NT2/D1 (cell line): ENCODE data around the gene SEMA3C.

Experiments
- DNase-seq: peaks from one replicate; pipeline ENCODE4 v3.0.0-alpha.2; 2011; ENCODE audit warnings: low read depth, low spot score
- H3K27me3 ChIP-seq: 2 replicates; pipeline ENCODE4 v1.6.0; 2011; ENCODE audit warnings: mild to moderate bottlenecking; ENCODE audit not compliant: insufficient read length, insufficient read depth
- H3K36me3 ChIP-seq: 2 replicates; pipeline ENCODE4 v1.6.1; 2011; ENCODE audit warnings: mild to moderate bottlenecking, low read length, mixed read lengths; ENCODE audit not compliant: insufficient read depth, insufficient read length
- H3K4me1 ChIP-seq: 2 replicates; pipeline ENCODE4 v1.5.1; 2011; ENCODE audit not compliant: insufficient read depth, insufficient read length
- H3K4me3 ChIP-seq: 2 replicates; pipeline ENCODE4 v1.5.1; 2011; ENCODE audit warnings: low read depth; ENCODE audit not compliant: insufficient read length
- H3K9ac ChIP-seq: 2 replicates; pipeline ENCODE4 v1.6.0; 2011; ENCODE audit warnings: low read depth; ENCODE audit not compliant: insufficient read length
- H3K9me3 ChIP-seq: 2 replicates; pipeline ENCODE4 v1.5.1; 2011; ENCODE audit warnings: mild to moderate bottlenecking, low read length; ENCODE audit not compliant: insufficient read depth
- SUZ12 ChIP-seq: IDR thresholded peaks from 2 replicates; pipeline ENCODE4 v1.6.1; 2011; ENCODE audit not compliant: insufficient read length, insufficient read depth; ENCODE audit errors: extremely low read depth
- YY1 ChIP-seq: IDR thresholded peaks from 2 replicates; pipeline ENCODE4 v1.6.1; 2011; ENCODE audit not compliant: insufficient read length, insufficient read depth
- ZNF274 ChIP-seq: IDR thresholded peaks from 2 replicates; pipeline ENCODE4 v1.6.1; 2011; ENCODE audit warnings: mild to moderate bottlenecking, low read depth, low read length

Gene SEMA3C

DNA sequence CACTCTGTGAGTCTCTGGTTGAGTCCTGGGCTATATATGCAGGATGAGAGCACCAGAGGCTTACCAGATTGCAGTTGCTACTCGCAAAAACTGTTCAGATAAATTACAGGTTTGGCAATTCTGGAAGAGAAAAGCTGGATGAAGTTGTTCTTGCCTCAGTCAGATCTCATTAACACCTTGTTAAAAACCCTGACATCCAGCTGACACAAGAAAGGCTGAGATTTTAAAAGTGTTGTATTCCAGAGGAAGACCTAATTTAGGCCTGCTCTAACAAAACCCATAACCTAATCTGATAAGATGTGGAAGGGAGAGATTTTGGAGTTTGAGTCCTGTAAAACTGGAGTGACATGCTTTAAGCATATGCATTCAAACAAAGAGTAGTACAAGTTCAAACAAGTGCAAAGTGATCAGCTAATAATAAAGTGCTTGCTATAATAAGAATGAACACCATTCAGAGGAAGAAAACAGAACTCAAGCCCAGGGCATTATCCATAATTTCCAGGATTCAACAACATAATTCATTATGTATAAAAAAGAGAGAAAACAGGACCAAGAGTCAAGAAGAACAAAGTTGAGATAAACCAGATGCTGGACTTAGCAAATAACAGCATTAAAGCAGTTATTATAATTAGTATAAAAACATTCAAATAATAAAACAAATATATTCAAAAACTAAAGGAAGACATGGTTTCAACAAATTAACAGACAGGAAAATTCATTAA is 144.9 kb downstream of the SEMA3C start:
- peaks cover 42% of the 10 kb centered on the region for H3K27me3 ChIP-seq
- H3K4me3 ChIP-seq, result no peak overlapping the region
- H3K36me3 ChIP-seq, result no peaks in the 10 kb centered on the region
- H3K4me1 ChIP-seq, result no peaks in the 10 kb centered on the region
- DNase-seq, result no peak
- TF ChIP-seq SUZ12 (no peak), YY1 (no peak), ZNF274 (no peak)
- H3K9me3 ChIP-seq, result no peaks in the 10 kb centered on the region
- no peak overlapping the region for H3K9ac ChIP-seq

GRCh38 chr7:80772347-80772993 is 146.4 kb downstream of the SEMA3C start:
- peak; percentile 33 for DNase-seq
- no peaks in the 10 kb centered on the region for H3K4me1 ChIP-seq

GRCh38 chr7:80771523-80771922 is 147.3 kb downstream of the SEMA3C start:
- Histone ChIP-seq H3K9me3 (no peaks in the 10 kb centered on the region), H3K36me3 (no peaks in the 10 kb centered on the region), H3K9ac (no peak overlapping the region), H3K4me1 (no peaks in the 10 kb centered on the region), H3K27me3 (peaks cover 42% of the 10 kb centered on the region), H3K4me3 (no peak overlapping the region)
- no peak for TF ChIP-seq YY1
- TF ChIP-seq SUZ12, result no peak
- no peak for TF ChIP-seq ZNF274
- DNase-seq, result no peak

More at GRCh38 chr7:80772347-80772993, 146.4 kb downstream of the SEMA3C start:
- Histone ChIP-seq H3K9ac (no peak overlapping the region), H3K4me3 (no peak overlapping the region), H3K27me3 (peaks cover 42% of the 10 kb centered on the region), H3K36me3 (no peaks in the 10 kb centered on the region), H3K9me3 (no peaks in the 10 kb centered on the region)
- TF ChIP-seq YY1, result no peak
- no peak for TF ChIP-seq ZNF274
- TF ChIP-seq SUZ12, result no peak

GRCh38 chr7:80770675-80771081 is 148.2 kb downstream of the SEMA3C start:
- DNase-seq, result no peak
- Histone ChIP-seq H3K27me3 (peaks cover 45% of the 10 kb centered on the region), H3K9me3 (no peaks in the 10 kb centered on the region), H3K4me1 (no peaks in the 10 kb centered on the region), H3K4me3 (no peak overlapping the region), H3K9ac (no peak overlapping the region), H3K36me3 (no peaks in the 10 kb centered on the region)
- no peak for TF ChIP-seq SUZ12
- no peak for TF ChIP-seq YY1
- TF ChIP-seq ZNF274, result no peak

- DNase-seq, result no peak
- no peak overlapping the region for H3K4me3 ChIP-seq
- H3K27me3 ChIP-seq, result peaks cover 42% of the 10 kb centered on the region
These were observed 148.8 kb downstream of the SEMA3C start for GRCh38 chr7:80770061-80770460.

DNA sequence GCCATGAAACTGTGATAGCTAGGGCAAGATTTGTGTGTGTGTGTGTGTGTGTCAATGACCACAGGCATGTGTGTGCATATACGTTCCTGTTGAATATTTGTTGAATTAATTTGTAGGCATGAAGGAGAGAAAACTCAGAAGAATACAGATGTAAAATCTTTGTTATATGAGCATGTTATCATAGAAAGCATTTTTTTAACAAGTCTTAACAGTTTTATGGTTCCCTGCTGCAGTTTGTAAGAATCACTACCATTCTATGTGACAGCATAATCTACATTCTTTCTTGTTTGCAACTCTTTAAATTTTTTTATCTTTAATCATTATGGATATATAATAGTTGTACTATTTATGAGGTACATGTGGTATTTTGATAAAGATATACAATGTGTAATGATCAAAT is 150.1 kb downstream of the SEMA3C start:
- no peak for TF ChIP-seq YY1
- no peak for TF ChIP-seq SUZ12
- no peak for TF ChIP-seq ZNF274
- H3K4me3 ChIP-seq, result no peak overlapping the region
- no peak overlapping the region for H3K9ac ChIP-seq
- DNase-seq, result no peak
- no peaks in the 10 kb centered on the region for H3K36me3 ChIP-seq
- no peaks in the 10 kb centered on the region for H3K4me1 ChIP-seq
- peaks cover 32% of the 10 kb centered on the region for H3K27me3 ChIP-seq
- no peaks in the 10 kb centered on the region for H3K9me3 ChIP-seq

More at GRCh38 chr7:80770061-80770460, 148.8 kb downstream of the SEMA3C start:
- H3K9ac ChIP-seq, result no peak overlapping the region
- no peaks in the 10 kb centered on the region for H3K9me3 ChIP-seq
- H3K4me1 ChIP-seq, result no peaks in the 10 kb centered on the region
- no peaks in the 10 kb centered on the region for H3K36me3 ChIP-seq
- no peak for TF ChIP-seq SUZ12

DNA sequence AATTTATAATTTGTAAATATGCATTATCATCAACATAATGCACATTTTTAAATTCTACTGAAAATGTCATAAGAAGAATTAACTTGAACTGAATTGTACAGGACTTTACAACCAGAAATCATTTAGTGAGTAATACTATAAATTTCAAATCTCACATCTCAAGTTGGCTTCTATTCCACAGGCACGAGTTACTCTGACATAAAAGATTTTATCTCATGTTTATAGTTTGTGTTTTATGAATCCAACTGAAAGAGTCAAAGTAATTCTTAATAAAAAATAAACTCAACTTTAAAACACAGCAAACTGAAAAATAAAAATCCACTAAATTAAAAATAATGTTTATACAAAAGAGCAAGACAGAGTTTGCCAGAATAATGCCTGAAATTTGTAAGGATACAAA is 151.2 kb downstream of the SEMA3C start:
- DNase-seq, result no peak
- no peak overlapping the region for H3K9ac ChIP-seq
- no peaks in the 10 kb centered on the region for H3K36me3 ChIP-seq
- TF ChIP-seq ZNF274, result no peak
- no peak for TF ChIP-seq YY1
- TF ChIP-seq SUZ12, result no peak
- H3K27me3 ChIP-seq, result peaks cover 26% of the 10 kb centered on the region
- H3K4me1 ChIP-seq, result no peaks in the 10 kb centered on the region
- no peak overlapping the region for H3K4me3 ChIP-seq
- H3K9me3 ChIP-seq, result no peaks in the 10 kb centered on the region
